KMS-11 (cell line): ENCODE results near the gene UBAP2.

Source experiments
- H2AFZ ChIP-seq: fragments of 200-600 bp; sonication (generic); 2 replicates; pipeline ENCODE4 v1.6.1; 2016; ENCODE audit warnings: antibody characterized with exemption, mixed run types, low read depth
- H3K27ac ChIP-seq: fragments of 200-600 bp; sonication (generic); 2 replicates; pipeline ENCODE4 v1.6.1; 2016; ENCODE audit warnings: mild to moderate bottlenecking, mixed run types
- H3K27me3 ChIP-seq: fragments of 200-600 bp; sonication (generic); 2 replicates; pipeline ENCODE4 v1.6.1; 2017; ENCODE audit warnings: mild to moderate bottlenecking, low read depth, mixed run types, moderate library complexity; ENCODE audit not compliant: insufficient read depth
- H3K36me3 ChIP-seq: fragments of 200-600 bp; sonication (generic); 2 replicates; pipeline ENCODE4 v1.6.1; 2017; ENCODE audit warnings: mild to moderate bottlenecking, mixed run types; ENCODE audit not compliant: insufficient read depth
- H3K4me1 ChIP-seq: fragments of 200-600 bp; sonication (generic); 2 replicates; pipeline ENCODE4 v1.6.1; 2016; ENCODE audit warnings: mild to moderate bottlenecking, low read depth, mixed run types; ENCODE audit not compliant: poor library complexity, severe bottlenecking
- H3K4me2 ChIP-seq: fragments of 200-600 bp; sonication (generic); 2 replicates; pipeline ENCODE4 v1.7.0; 2016; ENCODE audit warnings: mild to moderate bottlenecking, mixed run types
- H3K4me3 ChIP-seq: fragments of 200-600 bp; sonication (generic); IDR thresholded peaks from 2 replicates; pipeline ENCODE4 v1.6.1; 2017; ENCODE audit warnings: low read depth, low read length, mixed read lengths; ENCODE audit not compliant: insufficient read depth
- H3K79me2 ChIP-seq: fragments of 200-600 bp; sonication (generic); 2 replicates; pipeline ENCODE4 v1.6.1; 2016; ENCODE audit warnings: low read depth, mixed run types; ENCODE audit not compliant: insufficient read depth
- H3K9ac ChIP-seq: fragments of 200-600 bp; sonication (generic); 2 replicates; pipeline ENCODE4 v1.6.1; 2016; ENCODE audit warnings: mild to moderate bottlenecking, mixed run types
- H4K20me1 ChIP-seq: fragments of 200-600 bp; sonication (generic); 2 replicates; pipeline ENCODE4 v1.6.1; 2016; ENCODE audit warnings: mild to moderate bottlenecking, mixed run types; ENCODE audit not compliant: insufficient read depth
- CTCF ChIP-seq: fragments of 200-600 bp; sonication (generic); conservative IDR thresholded peaks from 2 replicates; pipeline ENCODE4 v1.6.1; 2017; ENCODE audit warnings: low read depth, mild to moderate bottlenecking, antibody characterized with exemption, low read length, moderate library complexity, mixed read lengths

UBAP2 gene

GRCh38 chr9:33993104-33993503 lies 55.6 kb downstream of the UBAP2 start:
- H3K36me3 ChIP-seq, result peaks cover 4% of the 10 kb centered on the region
- H3K79me2 ChIP-seq, result peaks cover 9% of the 10 kb centered on the region; the same call in 1 of the 2 replicates
- H3K4me1 ChIP-seq, result peaks cover 38% of the 10 kb centered on the region
- H4K20me1 ChIP-seq, result no peaks in the 10 kb centered on the region
- no peak overlapping the region for H3K4me3 ChIP-seq
- H3K27ac ChIP-seq, result no peak overlapping the region
- H3K27me3 ChIP-seq, result no peaks in the 10 kb centered on the region
- no peak for TF ChIP-seq CTCF
- no peak overlapping the region for H3K4me2 ChIP-seq
- no peak overlapping the region for H3K9ac ChIP-seq
- no peak overlapping the region for H2AFZ ChIP-seq

- Histone ChIP-seq H3K36me3 (no peaks in the 10 kb centered on the region; the same call in 1 of the 2 replicates), H3K4me1 (peaks cover 42% of the 10 kb centered on the region), H3K27ac (no peak overlapping the region), H3K9ac (no peak overlapping the region), H2AFZ (no peak overlapping the region), H4K20me1 (no peaks in the 10 kb centered on the region), H3K4me3 (no peak overlapping the region), H3K27me3 (no peaks in the 10 kb centered on the region), H3K4me2 (no peak overlapping the region), H3K79me2 (peaks cover 10% of the 10 kb centered on the region; the same call in 1 of the 2 replicates)
- TF ChIP-seq CTCF, result no peak
Observed at GRCh38 chr9:33992632-33993031, 56.1 kb downstream of the UBAP2 start.

GRCh38 chr9:33988219-33988890 lies 60.3 kb downstream of the UBAP2 start:
- Histone ChIP-seq H2AFZ (no peak overlapping the region), H3K4me1 (peaks cover 48% of the 10 kb centered on the region), H3K27ac (peak overlapping the region; percentile 78), H3K36me3 (no peaks in the 10 kb centered on the region; the same call in 1 of the 2 replicates), H3K27me3 (no peaks in the 10 kb centered on the region), H3K4me2 (peak overlapping the region; percentile 99), H3K4me3 (no peak overlapping the region), H3K79me2 (peaks cover 17% of the 10 kb centered on the region; the same call in 1 of the 2 replicates), H4K20me1 (no peaks in the 10 kb centered on the region), H3K9ac (peak overlapping the region; percentile 20; the same call in 1 of the 2 replicates)
- TF ChIP-seq CTCF, result no peak

GRCh38 chr9:33976414-33976813 lies 72.3 kb downstream of the UBAP2 start:
- Histone ChIP-seq H3K27me3 (no peaks in the 10 kb centered on the region), H4K20me1 (no peaks in the 10 kb centered on the region), H3K9ac (no peak overlapping the region), H3K4me1 (no peaks in the 10 kb centered on the region), H2AFZ (no peak overlapping the region), H3K79me2 (no peaks in the 10 kb centered on the region), H3K4me3 (no peak overlapping the region), H3K4me2 (no peak overlapping the region), H3K36me3 (no peaks in the 10 kb centered on the region), H3K27ac (no peak overlapping the region)
- no peak for TF ChIP-seq CTCF
